HG02763 (cell line): ENCODE measurements around the gene TM7SF3.
"Not testable (repeated sequence)": the region's sequence is repeated elsewhere in the genome, so short reads cannot be mapped to it uniquely, and the experiment has no call there.

Source experiments
- ATAC-seq: cut with Tn5 transposase; IDR thresholded peaks from one replicate; pipeline ENCODE4 v1.9.1; 2021; ENCODE audit warnings: mild to moderate bottlenecking, moderate library complexity; ENCODE audit not compliant: unreplicated experiment

The TM7SF3 gene

GRCh38 chr12:26987634-26988424 is 26.4 kb downstream of the TM7SF3 start:
- no peak for ATAC-seq

GRCh38 chr12:26982866-26983265 is 31.3 kb downstream of the TM7SF3 start:
- no peak for ATAC-seq

GRCh38 chr12:26979733-26980132 is 34.5 kb downstream of the TM7SF3 start:
- ATAC-seq: no peak

GRCh38 chr12:26978801-26979200 is 35.4 kb downstream of the TM7SF3 start:
- no peak for ATAC-seq

- ATAC-seq: no peak
Measured at GRCh38 chr12:26976687-26977086, 37.5 kb downstream of the TM7SF3 start.

DNA sequence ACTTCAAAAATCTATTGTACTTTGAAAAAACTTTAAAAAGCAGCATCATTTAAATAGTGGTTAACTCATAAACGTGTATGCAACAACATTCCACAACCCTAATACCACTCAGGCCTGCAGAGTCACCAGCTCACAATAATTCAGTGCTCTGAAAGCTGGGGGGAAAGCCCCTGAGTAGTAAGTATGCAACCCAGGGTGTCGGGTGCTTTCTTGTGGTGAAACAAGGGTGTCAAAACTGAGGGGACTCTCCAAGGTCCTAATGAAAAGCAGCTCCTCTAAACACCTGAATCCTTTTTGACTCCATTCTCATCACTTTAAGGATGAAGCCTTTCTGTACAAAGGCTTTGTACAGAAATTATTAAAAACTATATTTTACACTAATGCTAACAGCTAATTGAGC is 42.2 kb downstream of the TM7SF3 start:
- peak; percentile 93 for ATAC-seq

DNA sequence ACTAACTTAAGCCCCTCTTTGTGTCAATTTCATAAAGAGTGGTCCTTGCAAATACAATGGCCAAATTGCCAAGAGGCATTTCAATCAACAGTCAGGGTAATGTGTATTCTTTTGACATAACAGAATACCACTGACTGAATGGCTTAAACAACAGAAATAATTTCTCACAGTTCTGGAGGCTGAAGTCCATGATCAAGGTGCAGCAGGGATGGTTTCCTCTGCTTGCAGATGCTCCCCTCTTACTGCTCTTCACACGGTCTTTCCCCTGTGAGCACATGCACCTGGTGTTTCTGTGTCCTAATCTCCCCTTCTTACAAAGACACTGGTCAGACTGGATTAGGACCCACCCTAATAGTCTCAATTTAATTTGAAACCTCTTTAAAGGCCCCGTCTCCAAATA is 44.0 kb downstream of the TM7SF3 start:
- no peak for ATAC-seq

GRCh38 chr12:26966842-26967241 is 47.3 kb downstream of the TM7SF3 start:
- no peak for ATAC-seq

DNA sequence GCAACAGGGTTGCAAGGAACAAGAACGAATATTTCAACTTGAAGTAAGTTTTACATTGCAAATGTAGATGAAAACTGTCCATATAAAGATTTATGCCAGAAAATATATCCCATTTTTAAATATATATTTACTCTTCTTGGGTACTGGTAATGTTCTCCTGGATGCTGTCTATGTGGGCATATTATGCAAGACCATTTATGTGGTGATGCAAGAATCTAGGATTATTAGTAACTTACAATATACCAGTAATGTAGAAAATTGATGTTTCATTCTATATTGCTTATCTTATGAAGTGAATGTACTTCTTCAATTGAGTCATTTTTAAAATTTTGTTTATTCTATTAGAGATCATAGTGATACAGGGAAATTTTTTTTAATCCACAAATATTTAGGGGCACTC is 50.8 kb downstream of the TM7SF3 start:
- ATAC-seq: no peak

DNA sequence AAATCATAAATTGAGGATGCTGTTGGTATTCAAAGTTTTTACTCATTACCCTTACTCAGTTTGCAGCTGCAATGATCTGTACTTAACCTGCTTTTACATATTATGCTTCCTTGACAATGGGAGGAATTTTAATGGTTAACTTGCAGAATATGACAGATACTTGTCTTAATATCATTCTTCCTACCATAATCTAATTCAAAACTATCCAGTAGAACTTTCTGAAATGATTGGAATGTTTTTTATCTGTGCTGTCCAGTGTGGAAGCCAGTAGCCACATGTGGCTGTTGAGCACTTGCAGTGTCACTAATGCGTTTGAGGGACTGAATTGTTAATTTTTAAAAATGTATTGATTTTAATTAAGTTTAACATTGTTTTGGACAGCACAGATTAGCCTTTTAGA is 52.4 kb downstream of the TM7SF3 start:
- no peak for ATAC-seq

- not testable (repeated sequence) for ATAC-seq
Measured at GRCh38 chr12:26961391-26961790, 52.8 kb downstream of the TM7SF3 start.

DNA sequence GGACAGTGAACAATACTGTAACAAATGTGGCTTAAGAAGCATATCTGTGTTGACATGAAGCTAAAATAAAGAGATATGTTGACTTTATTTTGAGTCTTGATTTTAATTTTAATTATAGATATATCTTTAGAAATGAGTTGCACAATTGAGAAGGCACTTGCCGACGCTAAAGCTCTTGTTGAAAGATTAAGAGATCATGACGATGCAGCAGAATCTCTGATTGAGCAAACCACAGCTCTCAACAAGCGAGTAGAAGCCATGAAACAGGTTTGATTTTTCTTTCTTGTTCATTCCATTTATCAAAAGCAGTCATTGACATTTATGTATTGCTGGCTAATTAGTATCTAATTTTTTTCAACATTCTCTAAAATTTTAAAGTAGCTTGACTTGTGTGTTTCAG is 60.2 kb downstream of the TM7SF3 start:
- ATAC-seq: no peak

DNA sequence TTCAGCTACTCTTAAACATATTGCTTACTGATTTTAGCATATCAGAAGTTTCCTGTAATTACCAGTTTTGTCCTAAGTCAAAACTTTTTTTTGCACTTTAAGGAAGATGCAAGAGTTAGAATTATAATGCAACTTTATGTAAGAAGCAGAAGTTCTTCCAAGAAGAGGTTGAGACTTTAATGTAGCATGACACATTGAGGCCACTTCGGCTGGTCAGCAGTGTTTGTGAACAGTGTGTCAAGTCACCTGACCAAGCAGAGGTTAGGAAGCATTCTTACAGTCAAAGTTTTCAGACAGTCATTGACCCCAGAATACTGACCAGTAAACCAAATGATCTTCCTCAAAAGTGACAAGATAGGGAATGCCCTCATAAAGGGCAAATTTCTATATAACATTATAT is 60.7 kb downstream of the TM7SF3 start:
- ATAC-seq: no peak

GRCh38 chr12:26948309-26948708 is 65.9 kb downstream of the TM7SF3 start:
- no peak for ATAC-seq

DNA sequence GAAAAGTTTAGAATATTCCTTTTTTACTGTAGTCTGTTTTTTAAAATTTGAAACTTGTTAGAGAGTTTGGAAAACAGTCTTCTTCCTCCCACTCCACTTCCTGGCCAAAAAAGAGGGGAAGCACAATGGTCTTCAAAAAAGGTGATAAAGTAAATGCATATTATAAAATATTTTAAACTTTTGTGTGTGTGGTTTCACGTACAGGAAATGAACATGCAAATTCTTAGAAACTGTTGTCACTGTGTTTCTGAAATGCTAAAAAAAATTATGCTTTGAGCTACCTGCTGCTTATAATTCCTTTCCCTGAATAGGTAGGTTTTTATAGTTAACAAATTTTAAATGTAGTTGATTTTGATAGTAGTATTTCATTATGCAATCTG is 73.0 kb downstream of the TM7SF3 start:
- ATAC-seq: no peak

DNA sequence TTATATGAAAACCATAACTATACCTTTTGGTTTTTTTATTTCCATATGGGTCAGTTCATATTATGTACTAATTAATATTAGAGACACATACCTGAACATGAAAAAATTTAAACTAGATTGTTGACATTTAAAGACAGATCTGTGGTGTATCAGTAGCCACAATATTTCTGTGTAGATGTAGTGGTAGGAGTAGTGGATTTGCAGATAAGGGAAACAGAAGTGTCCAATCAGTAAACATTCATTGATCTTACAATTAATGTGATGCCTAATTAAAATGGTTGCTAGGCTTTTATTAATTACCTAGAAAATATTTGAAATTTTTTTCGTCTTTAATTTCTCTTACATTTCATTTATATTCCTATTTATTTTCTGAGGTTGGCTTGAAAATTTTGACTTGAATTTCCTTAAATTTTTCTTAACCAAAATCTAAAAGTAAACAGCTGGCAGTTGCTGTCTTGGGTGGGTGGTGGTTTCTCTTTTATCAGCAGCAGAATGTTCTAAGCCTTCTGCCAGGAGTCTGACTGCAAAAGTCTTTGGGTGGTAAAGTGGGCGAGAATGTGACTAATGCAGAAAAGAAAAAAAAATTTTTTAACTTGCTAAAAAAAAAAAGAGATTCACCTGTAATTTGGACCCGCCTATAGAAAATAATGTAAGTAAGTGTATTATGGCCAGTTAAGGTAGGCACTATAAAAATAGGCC is 73.5 kb downstream of the TM7SF3 start:
- no peak for ATAC-seq

GRCh38 chr12:26939953-26940352 is 74.2 kb downstream of the TM7SF3 start:
- ATAC-seq: no peak

GRCh38 chr12:26939192-26939832 is 74.9 kb downstream of the TM7SF3 start:
- ATAC-seq: no peak

DNA sequence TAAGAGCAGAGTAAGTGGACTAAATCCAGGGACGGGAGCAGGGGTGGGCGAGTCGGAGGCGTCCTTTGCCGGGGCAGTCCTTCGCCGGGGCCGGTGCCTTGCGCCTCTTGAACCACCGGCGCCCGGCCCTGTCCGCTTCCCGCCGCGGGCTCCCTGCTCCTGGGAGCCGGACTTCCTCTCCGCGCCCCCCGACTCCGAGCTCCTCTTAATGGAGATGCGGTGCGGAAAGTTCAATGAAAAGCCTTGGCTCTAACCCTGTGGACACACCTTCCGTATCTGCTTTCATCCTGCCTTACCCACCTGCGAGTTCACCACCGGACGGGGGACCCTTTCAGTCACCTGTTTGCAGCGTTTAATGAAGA is 75.5 kb downstream of the TM7SF3 start:
- ATAC-seq: peak; percentile 6

- ATAC-seq: peak; percentile 80
Measured at GRCh38 chr12:26937863-26938700, 76.1 kb downstream of the TM7SF3 start, which contains the start of the genes FGFR1OP2 and INTS13. TSS of gene FGFR1OP2 (plus strand) at chr12:26938470. CDS start at chr12:26954159, 15,689 bp downstream. TSS of gene INTS13 (minus strand) at chr12:26937981. CDS start at chr12:26936803, 1,178 bp downstream.

DNA sequence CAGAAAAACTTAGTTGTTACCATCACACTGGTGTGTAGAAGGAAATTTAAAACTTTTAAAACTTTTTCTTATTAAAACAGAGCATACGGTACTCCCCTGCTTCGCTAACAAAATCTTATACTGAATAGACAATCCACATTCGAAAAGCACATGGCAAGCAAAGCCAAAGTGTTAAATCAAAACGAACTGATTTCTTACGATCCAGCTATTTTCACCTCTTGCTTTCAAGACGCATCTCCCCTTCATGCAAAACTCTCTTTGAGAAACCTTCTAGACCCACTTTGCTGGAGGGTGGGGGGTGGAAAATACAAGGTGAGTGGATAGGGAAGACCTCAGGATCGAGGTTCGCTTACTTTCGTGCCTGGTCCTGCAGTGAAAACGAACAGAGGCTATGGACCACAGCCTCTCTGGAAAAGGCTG is 76.7 kb downstream of the TM7SF3 start:
- no peak for ATAC-seq
